Neutrophil (primary cell): Measurements from ENCODE around the gene THBS3.

Source experiments
- H3K27ac ChIP-seq: fragments of 200-600 bp; sonication (generic); 2 replicates; pipeline ENCODE4 v1.5.1; 2016; ENCODE audit warnings: mild to moderate bottlenecking, moderate library complexity
- H3K27me3 ChIP-seq: fragments of 200-600 bp; sonication (generic); 2 replicates; pipeline ENCODE4 v1.6.0; 2016; ENCODE audit warnings: mild to moderate bottlenecking
- H3K36me3 ChIP-seq: fragments of 200-600 bp; sonication (generic); 2 replicates; pipeline ENCODE4 v1.5.1; 2017
- H3K4me1 ChIP-seq, 2 experiments: fragments of 200-600 bp in 1 of 2; sonication (generic) in 1 of 2; 1 replicate in 1 of 2; 2 replicates in 1 of 2; pipeline versions ENCODE4 v1.5.1 to v1.6.1; 2013 to 2016; ENCODE audit warnings: low read depth in 1 of 2, low read length in 1 of 2, mild to moderate bottlenecking in 1 of 2, moderate library complexity in 1 of 2; ENCODE audit not compliant: control insufficient read depth in 1 of 2, insufficient read depth in 1 of 2
- H3K4me3 ChIP-seq, 2 experiments: fragments of 200-600 bp in 1 of 2; sonication (generic) in 1 of 2; 1 replicate in 1 of 2; 2 replicates in 1 of 2; pipeline ENCODE4 v1.5.1; 2013 to 2016; ENCODE audit warnings: low read depth in 1 of 2, low read length in 1 of 2, mild to moderate bottlenecking in 1 of 2, moderate library complexity in 1 of 2
- H3K9me3 ChIP-seq: fragments of 200-600 bp; sonication (generic); 2 replicates; pipeline ENCODE4 v1.5.1; 2016
- CTCF ChIP-seq: fragments of 200-600 bp; sonication (generic); IDR thresholded peaks from 2 replicates; pipeline ENCODE4 v1.5.1; 2016; ENCODE audit warnings: antibody characterized with exemption

The THBS3 gene

GRCh38 chr1:155187456-155187891 lies 20.2 kb downstream of the THBS3 start:
- Histone ChIP-seq H3K9me3 (no peaks in the 10 kb centered on the region), H3K4me3 (no peak overlapping the region), H3K4me1 (peaks cover 1 to 3% of the 10 kb centered on the region in 2 experiments), H3K27ac (no peak overlapping the region), H3K27me3 (peaks cover 4% of the 10 kb centered on the region), H3K36me3 (no peaks in the 10 kb centered on the region)
- no peak for TF ChIP-seq CTCF

- no peak overlapping the region for H3K27ac ChIP-seq
- no peaks in the 10 kb centered on the region for H3K27me3 ChIP-seq
- no peaks in the 10 kb centered on the region for H3K36me3 ChIP-seq
- no peaks in the 10 kb centered on the region for H3K4me1 ChIP-seq
- no peak overlapping the region for H3K4me3 ChIP-seq
- no peak for TF ChIP-seq CTCF
- no peaks in the 10 kb centered on the region for H3K9me3 ChIP-seq
Measured at GRCh38 chr1:155186794-155187455, 20.8 kb downstream of the THBS3 start.

- Histone ChIP-seq H3K36me3 (no peaks in the 10 kb centered on the region), H3K4me3 (no peak overlapping the region), H3K27me3 (no peaks in the 10 kb centered on the region), H3K4me1 (no peaks in the 10 kb centered on the region), H3K27ac (no peak overlapping the region), H3K9me3 (no peaks in the 10 kb centered on the region)
- no peak for TF ChIP-seq CTCF
Measured at GRCh38 chr1:155186067-155186793, 21.5 kb downstream of the THBS3 start.

GRCh38 chr1:155185783-155186066 lies 22.0 kb downstream of the THBS3 start:
- Histone ChIP-seq H3K4me3 (no peak overlapping the region), H3K9me3 (no peaks in the 10 kb centered on the region), H3K27me3 (no peaks in the 10 kb centered on the region), H3K4me1 (no peaks in the 10 kb centered on the region), H3K27ac (no peak overlapping the region), H3K36me3 (no peaks in the 10 kb centered on the region)
- no peak for TF ChIP-seq CTCF

- Histone ChIP-seq H3K27ac (no peak overlapping the region), H3K36me3 (no peaks in the 10 kb centered on the region)
Measured at GRCh38 chr1:155184835-155185782, 22.6 kb downstream of the THBS3 start.

More at GRCh38 chr1:155184835-155185782, 22.6 kb downstream of the THBS3 start:
- Histone ChIP-seq H3K9me3 (no peaks in the 10 kb centered on the region), H3K4me1 (no peaks in the 10 kb centered on the region), H3K27me3 (no peaks in the 10 kb centered on the region), H3K4me3 (no peak overlapping the region)
- TF ChIP-seq CTCF, result no peak
